Mesenchymal stem cell (in vitro differentiated cells and primary cell): Measurements from ENCODE around the gene SRGAP2C.
A peak's percentile ranks its signal among the peaks of the same experiment; 100 is the strongest.
"Not testable (repeated sequence)": the region's sequence is repeated elsewhere in the genome, so short reads cannot be mapped to it uniquely, and the experiment has no call there.

Source experiments
- DNase-seq: peaks from one replicate; pipeline ENCODE4 v3.0.0-alpha.2; 2013
- H2AFZ ChIP-seq: one replicate; pipeline ENCODE4 v1.6.1; 2013; ENCODE audit warnings: low read depth, mild to moderate bottlenecking, control low read depth, inconsistent platforms, low read length, moderate library complexity
- H2AK5ac ChIP-seq: 2 replicates; pipeline ENCODE4 v1.6.1; 2013; ENCODE audit warnings: low read length, moderate library complexity, mild to moderate bottlenecking, inconsistent platforms; ENCODE audit not compliant: severe bottlenecking
- H2BK120ac ChIP-seq: one replicate; pipeline ENCODE4 v1.6.1; 2013; ENCODE audit warnings: low read depth, mild to moderate bottlenecking, inconsistent platforms, low read length, moderate library complexity
- H2BK12ac ChIP-seq, 2 experiments: one replicate each; pipeline ENCODE4 v1.6.1; 2013; ENCODE audit warnings: inconsistent platforms in 2 of 2, low read length in 2 of 2, mild to moderate bottlenecking in 2 of 2, moderate library complexity in 2 of 2, control low read depth in 1 of 2
- H2BK15ac ChIP-seq: one replicate; pipeline ENCODE4 v1.6.1; 2013; ENCODE audit warnings: mild to moderate bottlenecking, low read depth, inconsistent platforms; ENCODE audit not compliant: poor library complexity, severe bottlenecking
- H2BK5ac ChIP-seq: 2 replicates; pipeline ENCODE4 v1.6.1; 2013; ENCODE audit warnings: low read depth, mild to moderate bottlenecking, low read length, control low read depth, inconsistent platforms; ENCODE audit not compliant: poor library complexity, severe bottlenecking
- H3K14ac ChIP-seq, 2 experiments: one replicate each; pipeline ENCODE4 v1.6.1; 2013; ENCODE audit warnings: inconsistent platforms in 2 of 2, low read length in 2 of 2, control low read depth in 1 of 2, mild to moderate bottlenecking in 1 of 2, moderate library complexity in 1 of 2
- H3K18ac ChIP-seq, 2 experiments: one replicate each; pipeline ENCODE4 v1.6.1; 2013; ENCODE audit warnings: inconsistent platforms in 2 of 2, low read length in 2 of 2, control low read depth in 1 of 2, low read depth in 1 of 2, mild to moderate bottlenecking in 1 of 2
- H3K23ac ChIP-seq, 2 experiments: one replicate each; pipeline ENCODE4 v1.6.1; 2013; ENCODE audit warnings: inconsistent platforms in 2 of 2, low read length in 2 of 2, mild to moderate bottlenecking in 2 of 2, moderate library complexity in 2 of 2, control low read depth in 1 of 2
- H3K27ac ChIP-seq: 2 replicates; pipeline ENCODE4 v1.5.1; 2013; ENCODE audit warnings: mild to moderate bottlenecking, moderate library complexity, low read length, control low read depth, inconsistent platforms; ENCODE audit not compliant: poor library complexity, severe bottlenecking
- H3K27me3 ChIP-seq, 2 experiments: 2 replicates each; pipeline versions ENCODE4 v1.6.1 to v1.7.0; 2013; ENCODE audit warnings: low read length in 2 of 2, mild to moderate bottlenecking in 2 of 2, moderate library complexity in 2 of 2, control low read depth in 1 of 2, inconsistent platforms in 1 of 2; ENCODE audit not compliant: control insufficient read depth in 1 of 2, insufficient read depth in 1 of 2
- H3K36me3 ChIP-seq, 2 experiments: 2 replicates each; pipeline versions ENCODE4 v1.6.1 to v1.7.0; 2013; ENCODE audit warnings: low read length in 2 of 2, control low read depth in 1 of 2, inconsistent platforms in 1 of 2, low read depth in 1 of 2, mild to moderate bottlenecking in 1 of 2; ENCODE audit not compliant: insufficient read depth in 2 of 2, control insufficient read depth in 1 of 2
- H3K4ac ChIP-seq, 2 experiments: one replicate each; pipeline ENCODE4 v1.6.1; 2013; ENCODE audit warnings: inconsistent platforms in 2 of 2, low read length in 2 of 2, mild to moderate bottlenecking in 2 of 2, moderate library complexity in 2 of 2, control low read depth in 1 of 2, low read depth in 1 of 2
- H3K4me1 ChIP-seq: 2 replicates; pipeline ENCODE4 v1.6.1; 2013; ENCODE audit warnings: low read depth, low read length, control low read depth; ENCODE audit not compliant: control insufficient read depth, insufficient read depth
- H3K4me2 ChIP-seq: 2 replicates; pipeline ENCODE4 v1.6.1; 2013; ENCODE audit warnings: low read length, mild to moderate bottlenecking, inconsistent platforms; ENCODE audit not compliant: poor library complexity, severe bottlenecking
- H3K4me3 ChIP-seq, 2 experiments: 2 replicates each; pipeline versions ENCODE4 v1.5.1 to v1.7.0; 2013; ENCODE audit warnings: low read length in 2 of 2, mild to moderate bottlenecking in 2 of 2, control low read depth in 1 of 2, low read depth in 1 of 2; ENCODE audit not compliant: insufficient read depth in 1 of 2
- H3K79me1 ChIP-seq: replicated peaks from 2 replicates; pipeline ENCODE4 v1.6.1; 2013; ENCODE audit warnings: mild to moderate bottlenecking, control low read depth, low read length, inconsistent platforms; ENCODE audit not compliant: poor library complexity, severe bottlenecking
- H3K9ac ChIP-seq: 2 replicates; pipeline ENCODE4 v1.7.0; 2013; ENCODE audit warnings: mild to moderate bottlenecking, low read length, moderate library complexity
- H3K9me3 ChIP-seq: 2 replicates; pipeline ENCODE4 v1.7.0; 2013; ENCODE audit warnings: mild to moderate bottlenecking, low read length; ENCODE audit not compliant: control insufficient read depth
- H4K8ac ChIP-seq: one replicate; pipeline ENCODE4 v1.6.1; 2013; ENCODE audit warnings: inconsistent platforms, mild to moderate bottlenecking, low read length, moderate library complexity
- H4K91ac ChIP-seq: one replicate; pipeline ENCODE4 v1.6.1; 2013; ENCODE audit warnings: mild to moderate bottlenecking, low read length, inconsistent platforms
- WGBS: methylation state at CpG from one replicate; pipeline ENCODE4 v1.1.7; 2013; ENCODE audit warnings: mixed read lengths; 5-methylcytosine and 5-hydroxymethylcytosine counted together

SRGAP2C gene

DNA sequence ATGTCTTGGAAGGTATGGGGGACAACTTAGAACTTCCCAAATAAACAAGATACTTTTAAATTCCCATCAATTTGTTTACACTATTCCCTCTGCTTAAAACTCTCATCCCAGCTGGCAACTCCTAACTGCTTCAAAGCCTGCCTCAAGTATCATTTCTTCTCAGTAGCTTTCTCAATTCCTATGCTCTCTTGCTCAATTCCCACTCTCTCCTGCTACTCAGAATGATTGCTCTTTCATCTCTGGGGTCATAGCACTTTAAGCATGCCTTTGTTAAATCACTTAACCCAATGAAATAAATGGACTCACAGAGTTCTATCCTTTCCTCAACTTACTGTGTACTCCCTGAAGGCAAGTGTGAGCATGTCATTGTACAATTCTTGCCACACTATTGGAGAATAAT lies 19.5 kb upstream of the SRGAP2C start:
- not testable (repeated sequence) for H2BK120ac ChIP-seq, H4K8ac ChIP-seq, H3K4me1 ChIP-seq, H3K4me3 ChIP-seq, H3K27me3 ChIP-seq, H2BK5ac ChIP-seq, H3K4me2 ChIP-seq, H2BK12ac ChIP-seq, H2AFZ ChIP-seq, H3K23ac ChIP-seq, H2AK5ac ChIP-seq, H3K4ac ChIP-seq, H4K91ac ChIP-seq, H3K14ac ChIP-seq, H3K9ac ChIP-seq, H3K36me3 ChIP-seq, H3K27ac ChIP-seq, H3K79me1 ChIP-seq, H3K9me3 ChIP-seq, H3K18ac ChIP-seq, H2BK15ac ChIP-seq
- peak; percentile 26 for DNase-seq

DNA sequence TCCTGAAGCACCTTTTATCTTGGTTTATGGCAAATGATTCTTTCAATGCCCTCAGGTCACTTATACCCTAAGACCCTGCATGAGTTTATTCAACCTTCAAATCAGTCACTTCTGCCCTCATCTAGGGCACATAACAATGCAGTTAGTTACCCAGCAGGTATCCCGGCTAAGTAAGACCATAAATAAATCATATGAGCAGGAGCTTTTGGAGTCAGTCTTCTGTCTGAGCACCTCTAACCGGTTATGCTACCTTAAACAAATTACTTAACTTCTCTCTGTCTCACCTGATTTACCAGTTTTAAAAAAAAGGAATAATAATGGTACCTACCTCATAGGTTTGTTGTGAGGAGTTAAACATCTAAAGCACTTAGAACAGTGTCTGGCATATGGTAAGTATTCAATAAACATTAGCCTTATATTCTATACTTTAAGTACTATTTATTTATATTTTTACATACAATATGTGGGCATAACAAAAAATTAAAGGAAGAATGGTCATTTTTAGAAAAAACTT lies 17.5 kb upstream of the SRGAP2C start:
- H2BK120ac ChIP-seq, H4K91ac ChIP-seq, H2AFZ ChIP-seq, H3K4ac ChIP-seq, H2BK5ac ChIP-seq, H3K79me1 ChIP-seq, H3K4me2 ChIP-seq, DNase-seq, H3K4me3 ChIP-seq, H3K23ac ChIP-seq, H2BK15ac ChIP-seq, H3K36me3 ChIP-seq, H3K9me3 ChIP-seq, H3K27ac ChIP-seq, H3K9ac ChIP-seq, H2BK12ac ChIP-seq, H2AK5ac ChIP-seq, H3K18ac ChIP-seq, H3K27me3 ChIP-seq, H3K4me1 ChIP-seq, H3K14ac ChIP-seq, H4K8ac ChIP-seq: not testable (repeated sequence)
- WGBS, result 67% methylated on average over 1 of the region's 2 CpGs

DNA sequence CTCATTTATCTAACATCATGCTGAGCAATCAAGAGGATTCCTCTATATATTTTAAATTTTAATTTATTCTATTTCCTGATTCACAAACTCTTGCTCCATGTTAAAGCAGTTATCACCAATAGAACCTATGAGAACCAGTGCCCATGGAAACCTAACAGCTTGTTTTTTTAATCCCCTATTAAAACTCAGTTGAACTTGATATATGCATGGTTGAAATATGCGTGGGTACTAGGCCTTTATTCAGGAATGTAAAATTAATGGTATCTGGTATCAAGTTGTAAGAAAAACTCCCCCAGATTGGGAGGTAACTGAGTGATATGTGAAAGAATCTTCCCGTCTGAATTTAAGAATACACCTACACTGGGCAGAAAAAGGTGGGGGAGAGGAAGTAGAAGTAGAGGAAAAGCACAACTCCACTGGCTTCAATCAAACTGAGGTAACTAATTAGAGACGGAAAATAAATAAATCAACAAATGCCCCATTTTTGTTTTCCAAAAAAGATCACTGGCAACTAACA lies 16.6 kb upstream of the SRGAP2C start:
- H3K79me1 ChIP-seq, H3K4me2 ChIP-seq, H3K4me1 ChIP-seq, H3K18ac ChIP-seq, H2BK120ac ChIP-seq, H3K23ac ChIP-seq, H2AK5ac ChIP-seq, DNase-seq, H3K36me3 ChIP-seq, H3K9me3 ChIP-seq, H3K27me3 ChIP-seq, H2BK15ac ChIP-seq, H3K4me3 ChIP-seq, H2BK5ac ChIP-seq, H3K9ac ChIP-seq, H4K8ac ChIP-seq, H4K91ac ChIP-seq, H2AFZ ChIP-seq, H2BK12ac ChIP-seq, H3K14ac ChIP-seq, H3K4ac ChIP-seq, H3K27ac ChIP-seq: not testable (repeated sequence)
- WGBS, result no CpG with 5 or more reads among the region's 3 CpGs

DNA sequence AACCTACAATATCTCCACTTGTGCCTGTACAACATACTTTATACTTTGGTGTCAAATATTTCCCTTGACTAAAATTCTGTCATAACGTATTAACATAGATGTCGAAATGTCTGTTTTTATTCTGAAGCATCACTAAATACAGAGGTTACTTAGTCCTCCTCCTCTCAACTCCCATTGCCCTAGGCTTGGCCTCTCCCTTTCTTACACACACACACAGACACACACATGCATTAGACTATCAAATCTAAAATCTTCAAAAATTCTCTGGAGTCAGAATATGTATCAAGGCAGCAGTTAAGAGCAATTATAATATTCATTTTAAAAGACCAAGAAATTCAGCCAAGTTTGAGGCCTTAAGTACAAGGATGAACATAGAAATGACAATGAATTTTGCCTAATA lies 8.1 kb upstream of the SRGAP2C start:
- not testable (repeated sequence) for H4K8ac ChIP-seq, H3K79me1 ChIP-seq

More for the DNA sequence above, 8.1 kb upstream of the SRGAP2C start:
- not testable (repeated sequence) for H2BK120ac ChIP-seq, H3K23ac ChIP-seq, H2AK5ac ChIP-seq, H3K36me3 ChIP-seq, H3K9me3 ChIP-seq, H3K14ac ChIP-seq, H2BK15ac ChIP-seq, H4K91ac ChIP-seq, H2BK12ac ChIP-seq, H3K9ac ChIP-seq, H2BK5ac ChIP-seq, H3K18ac ChIP-seq, H3K4me2 ChIP-seq, H3K4ac ChIP-seq, H3K27ac ChIP-seq, H2AFZ ChIP-seq, H3K27me3 ChIP-seq, H3K4me3 ChIP-seq, H3K4me1 ChIP-seq, DNase-seq
- WGBS, result 100% methylated on average over 2 of the region's 2 CpGs
